HCT116 (cell line): Measurements from ENCODE around the gene XNDC1N. TPM values are rescaled to one million over a fixed set of nuclear protein-coding genes. Genes with fewer than 3 reads are reported as not detected.

Experiments
- ATAC-seq: fragments of 200-7000 bp; cut with Tn5 transposase; 2 replicates; pipeline ENCODE4 v1.9.1; 2020; ENCODE audit warnings: mild to moderate bottlenecking, moderate library complexity
- BruUV-seq: library from RNA; stranded (reverse); fragments of 400-500 nt; replicated peaks from 2 replicates; lab custom pipeline; 2021; lab: Mats Ljungman, UMichigan
- CTCF ChIA-PET: fragments of 300-600 bp; sonication (Branson Sonifier 250); formaldehyde crosslinking; loops from one replicate; lab custom pipeline; 2021; ENCODE audit warnings: antibody characterized with exemption; lab: Charles Lee
- POLR2A ChIA-PET: fragments of 300-600, 350-600 bp; sonication (Branson Sonifier 250); formaldehyde crosslinking; loops from one replicate; lab custom pipeline; 2021; ENCODE audit warnings: antibody characterized with exemption; lab: Charles Lee
- RAD21 ChIA-PET, 2 experiments: fragments of 300-600 bp; sonication (Branson Sonifier 250); formaldehyde crosslinking; loops; one replicate each; lab custom pipeline; 2023; ENCODE audit warnings: low total read pairs in 2 of 2; ENCODE audit not compliant: uncharacterized antibody in 2 of 2, unreplicated experiment in 2 of 2, low non-redundant PET in 1 of 2; lab: Charles Lee
- DNase-seq: peaks from one replicate; pipeline ENCODE4 v3.0.0-alpha.2; 2010; ENCODE audit warnings: low read depth, low spot score
- H2AFZ ChIP-seq: fragments of 200-600 bp; shearing (Covaris generic), sonication (generic); 2 replicates; pipeline ENCODE4 v1.6.1; 2017; ENCODE audit warnings: low read depth, mixed run types, mixed read lengths, antibody characterized with exemption, low read length; ENCODE audit not compliant: poor library complexity, severe bottlenecking
- H3K27ac ChIP-seq: 2 replicates; pipeline ENCODE4 v1.5.1; 2012; ENCODE audit warnings: low read depth, low read length
- H3K27me3 ChIP-seq: fragments of 200-600 bp; sonication (generic); 2 replicates; pipeline ENCODE4 v1.6.1; 2016; ENCODE audit warnings: mixed run types, low read length, mixed read lengths; ENCODE audit not compliant: insufficient read depth
- H3K36me3 ChIP-seq, 2 experiments: fragments of 200-500 bp in 1 of 2; fragments of 200-600 bp in 1 of 2; sonication (Bioruptor generic) in 1 of 2; sonication (generic) in 1 of 2; 2 replicates each; pipeline versions ENCODE4 v1.5.1 to v1.6.1; 2014 to 2016; ENCODE audit warnings: low read length in 2 of 2, inconsistent platforms in 1 of 2, mixed read lengths in 1 of 2, mixed run types in 1 of 2; ENCODE audit not compliant: insufficient read depth in 2 of 2, control insufficient read depth in 1 of 2
- H3K4me1 ChIP-seq, 2 experiments: fragments of 200-600 bp in 1 of 2; sonication (generic) in 1 of 2; 2 replicates each; pipeline versions ENCODE4 v1.5.1 to v1.6.1; 2012 to 2017; ENCODE audit warnings: low read length in 2 of 2, inconsistent platforms in 1 of 2, mild to moderate bottlenecking in 1 of 2, mixed read lengths in 1 of 2, mixed run types in 1 of 2, moderate library complexity in 1 of 2; ENCODE audit not compliant: insufficient read depth in 2 of 2, control insufficient read depth in 1 of 2
- H3K4me2 ChIP-seq: fragments of 200-600 bp; sonication (generic); 2 replicates; pipeline ENCODE4 v1.6.1; 2017; ENCODE audit warnings: mixed run types, low read length, mixed read lengths
- H3K4me3 ChIP-seq, 2 experiments: fragments of 200-600 bp in 1 of 2; sonication (generic) in 1 of 2; replicated peaks in 1 of 2; 2 replicates each; pipeline ENCODE4 v1.5.1; 2011 to 2016; ENCODE audit warnings: low read length in 2 of 2, control low read depth in 1 of 2, low read depth in 1 of 2, mild to moderate bottlenecking in 1 of 2, mixed read lengths in 1 of 2, mixed run types in 1 of 2
- H3K79me2 ChIP-seq: fragments of 200-600 bp; sonication (generic); 2 replicates; pipeline ENCODE4 v1.6.1; 2017; ENCODE audit warnings: mild to moderate bottlenecking, mixed run types, low read length, moderate library complexity, mixed read lengths; ENCODE audit not compliant: insufficient read depth
- H3K9ac ChIP-seq: fragments of 200-600 bp; sonication (generic); 2 replicates; pipeline ENCODE4 v1.6.1; 2016; ENCODE audit warnings: low read length, mixed read lengths
- H3K9me2 ChIP-seq: fragments of 200-600 bp; sonication (generic), shearing (Covaris generic); 2 replicates; pipeline ENCODE4 v1.6.1; 2017; ENCODE audit warnings: mixed run types, mild to moderate bottlenecking, moderate library complexity; ENCODE audit not compliant: insufficient read depth
- H3K9me3 ChIP-seq, 2 experiments: fragments of 200-500 bp in 1 of 2; fragments of 200-600 bp in 1 of 2; sonication (Bioruptor generic) in 1 of 2; sonication (generic) in 1 of 2; 2 replicates each; pipeline ENCODE4 v1.6.1; 2014 to 2017; ENCODE audit warnings: low read length in 2 of 2, mixed read lengths in 2 of 2, inconsistent platforms in 1 of 2, low read depth in 1 of 2, mild to moderate bottlenecking in 1 of 2, mixed run types in 1 of 2, moderate library complexity in 1 of 2; ENCODE audit not compliant: control insufficient read depth in 1 of 2, insufficient read depth in 1 of 2
- H4K20me1 ChIP-seq: fragments of 200-600 bp; sonication (generic), shearing (Covaris generic); 2 replicates; pipeline ENCODE4 v1.6.1; 2017; ENCODE audit warnings: mixed run types, mild to moderate bottlenecking, moderate library complexity; ENCODE audit not compliant: insufficient read depth
- ATF3 ChIP-seq: IDR thresholded peaks from 2 replicates; pipeline ENCODE4 v1.6.1; 2012
- CBX3 ChIP-seq: IDR thresholded peaks from 2 replicates; pipeline ENCODE4 v1.6.1; 2012; ENCODE audit warnings: low read depth
- CEBPB ChIP-seq: IDR thresholded peaks from 2 replicates; pipeline ENCODE4 v1.6.1; 2012; ENCODE audit warnings: low read depth
- EGR1 ChIP-seq: IDR thresholded peaks from 2 replicates; pipeline ENCODE4 v1.6.1; 2012; ENCODE audit warnings: low read depth
- ELF1 ChIP-seq: IDR thresholded peaks from 2 replicates; pipeline ENCODE4 v1.6.1; 2012; ENCODE audit warnings: low read depth, borderline replicate concordance
- EZH2phosphoT487 ChIP-seq: fragments of 200-600 bp; IDR thresholded peaks from 2 replicates; pipeline ENCODE4 v1.6.1; 2018; ENCODE audit warnings: antibody characterized with exemption, borderline replicate concordance
- JUND ChIP-seq: IDR thresholded peaks from 2 replicates; pipeline ENCODE4 v1.6.1; 2012
- POLR2A ChIP-seq: IDR thresholded peaks from 2 replicates; pipeline ENCODE4 v1.7.0; 2011; ENCODE audit warnings: borderline replicate concordance; ENCODE audit not compliant: insufficient read depth, insufficient read length; ENCODE audit errors: extremely low read depth
- RAD21 ChIP-seq: IDR thresholded peaks from 2 replicates; pipeline ENCODE4 v1.6.1; 2012; ENCODE audit warnings: low read depth, mild to moderate bottlenecking
- REST ChIP-seq: IDR thresholded peaks from 2 replicates; pipeline ENCODE4 v1.6.1; 2012; ENCODE audit warnings: low read depth
- SP1 ChIP-seq: IDR thresholded peaks from 2 replicates; pipeline ENCODE4 v1.6.1; 2012; ENCODE audit warnings: low read depth
- SRF ChIP-seq: IDR thresholded peaks from 2 replicates; pipeline ENCODE4 v1.6.1; 2012; ENCODE audit warnings: low read depth
- TCF7L2 ChIP-seq: IDR thresholded peaks from 2 replicates; pipeline ENCODE4 v1.7.0; 2011; ENCODE audit warnings: borderline replicate concordance, inconsistent platforms; ENCODE audit not compliant: insufficient read depth, insufficient read length; ENCODE audit errors: extremely low read depth
- YY1 ChIP-seq: IDR thresholded peaks from 2 replicates; pipeline ENCODE4 v1.6.1; 2011; ENCODE audit warnings: low read length, low read depth, moderate library complexity, mild to moderate bottlenecking; ENCODE audit not compliant: insufficient replicate concordance; ENCODE audit errors: extremely low read depth
- ZBTB33 ChIP-seq: IDR thresholded peaks from 2 replicates; pipeline ENCODE4 v1.6.1; 2011; ENCODE audit warnings: mild to moderate bottlenecking, low read length, moderate library complexity; ENCODE audit not compliant: insufficient replicate concordance; ENCODE audit errors: extremely low read depth
- ZNF274 ChIP-seq: fragments of 200-500 bp; sonication (Bioruptor generic); IDR thresholded peaks from 2 replicates; pipeline ENCODE4 v1.6.1; 2014; ENCODE audit warnings: mild to moderate bottlenecking, low read depth, low read length, inconsistent platforms
- intact Hi-C: fragments of 100-400 bp; cut with micrococcal nuclease; formaldehyde crosslinking; loops from 2 replicates; pipeline ENCODE4 v1.10.0; 2022
- total RNA-seq: library from RNA; stranded (reverse); gene quantifications from one replicate; pipeline ENCODE4 v1.2.1, GENCODE V29; 2021; ENCODE audit not compliant: unreplicated experiment
- TF ChIP-seq, protein P1 (sequence below), 3 experiments: fragments of 200-600 bp in 1 of 3; sonication (generic) in 1 of 3; IDR thresholded peaks in 2 of 3; conservative IDR thresholded peaks in 1 of 3; 2 replicates each; pipeline ENCODE4 v1.5.1; 2012 to 2017; ENCODE audit warnings: low read depth in 2 of 3, low read length in 2 of 3, antibody characterized with exemption in 1 of 3, borderline replicate concordance in 1 of 3, control low read depth in 1 of 3, mild to moderate bottlenecking in 1 of 3, mixed read lengths in 1 of 3, mixed run types in 1 of 3, moderate library complexity in 1 of 3; ENCODE audit not compliant: insufficient read depth in 1 of 3
- TF ChIP-seq, protein P2 (sequence below): IDR thresholded peaks from 2 replicates; pipeline ENCODE4 v1.6.1; 2012

Gene XNDC1N
- total RNA-seq, 1 experiment from 2014 or later, result 7.5 TPM

- DNase-seq, result no peak
- H3K79me2 ChIP-seq, result peaks cover 80% of the 10 kb centered on the region
- H3K27me3 ChIP-seq, result no peaks in the 10 kb centered on the region
- BruUV-seq, result no TSS peak
- peaks cover 4 to 18% of the 10 kb centered on the region in 2 experiments for H3K4me1 ChIP-seq
- RAD21 ChIA-PET, result no interaction called here
- no peaks in the 10 kb centered on the region for H4K20me1 ChIP-seq
- no peaks in the 10 kb centered on the region for H3K36me3 ChIP-seq
- TF ChIP-seq ZNF274, result no peak
- no peak for TF ChIP-seq CBX3
- TF ChIP-seq ZBTB33, result no peak
- TF ChIP-seq JUND, result no peak
- TF ChIP-seq YY1, result no peak
- TF ChIP-seq ATF3, result no peak
- no peak for TF ChIP-seq TCF7L2
- TF ChIP-seq EGR1, result no peak
- TF ChIP-seq SP1, result no peak
- no peak for TF ChIP-seq SRF
- no peak for TF ChIP-seq EZH2phosphoT487
- no peak for TF ChIP-seq REST
- TF ChIP-seq ELF1, result no peak
- TF ChIP-seq, protein P1, sequence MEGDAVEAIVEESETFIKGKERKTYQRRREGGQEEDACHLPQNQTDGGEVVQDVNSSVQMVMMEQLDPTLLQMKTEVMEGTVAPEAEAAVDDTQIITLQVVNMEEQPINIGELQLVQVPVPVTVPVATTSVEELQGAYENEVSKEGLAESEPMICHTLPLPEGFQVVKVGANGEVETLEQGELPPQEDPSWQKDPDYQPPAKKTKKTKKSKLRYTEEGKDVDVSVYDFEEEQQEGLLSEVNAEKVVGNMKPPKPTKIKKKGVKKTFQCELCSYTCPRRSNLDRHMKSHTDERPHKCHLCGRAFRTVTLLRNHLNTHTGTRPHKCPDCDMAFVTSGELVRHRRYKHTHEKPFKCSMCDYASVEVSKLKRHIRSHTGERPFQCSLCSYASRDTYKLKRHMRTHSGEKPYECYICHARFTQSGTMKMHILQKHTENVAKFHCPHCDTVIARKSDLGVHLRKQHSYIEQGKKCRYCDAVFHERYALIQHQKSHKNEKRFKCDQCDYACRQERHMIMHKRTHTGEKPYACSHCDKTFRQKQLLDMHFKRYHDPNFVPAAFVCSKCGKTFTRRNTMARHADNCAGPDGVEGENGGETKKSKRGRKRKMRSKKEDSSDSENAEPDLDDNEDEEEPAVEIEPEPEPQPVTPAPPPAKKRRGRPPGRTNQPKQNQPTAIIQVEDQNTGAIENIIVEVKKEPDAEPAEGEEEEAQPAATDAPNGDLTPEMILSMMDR (IDR thresholded peaks at IDR 0.05 in 2 of 3, conservative IDR thresholded peaks at IDR 0.05 in 1 of 3; ENCODE audit: borderline replicate concordance in 1 of 3, insufficient read depth in 1 of 3, low read depth in 2 of 3, low read length in 2 of 3), result no peak
- no peak for TF ChIP-seq POLR2A
- TF ChIP-seq, protein P2, sequence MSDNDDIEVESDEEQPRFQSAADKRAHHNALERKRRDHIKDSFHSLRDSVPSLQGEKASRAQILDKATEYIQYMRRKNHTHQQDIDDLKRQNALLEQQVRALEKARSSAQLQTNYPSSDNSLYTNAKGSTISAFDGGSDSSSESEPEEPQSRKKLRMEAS, result no peak
- TF ChIP-seq CEBPB, result no peak
- no peak for TF ChIP-seq RAD21
- TF ChIP-seq, all 23 proteins: peak for 0
- H3K27ac ChIP-seq, result no peak overlapping the region
- no peak for ATAC-seq
- no peaks in the 10 kb centered on the region for H3K9me3 ChIP-seq
- CTCF ChIA-PET, result no interaction called here
- H3K4me2 ChIP-seq, result peak overlapping the region; percentile 92
- no peak overlapping the region for H3K9ac ChIP-seq
- intact Hi-C loops, result no loop called here
- no peak overlapping the region for H2AFZ ChIP-seq
- no peaks in the 10 kb centered on the region for H3K9me2 ChIP-seq
- H3K4me3 ChIP-seq, result peak overlapping the region in 1 of 2 experiments; percentile 89; a peak in 2 of 4 replicates
- POLR2A ChIA-PET, result no interaction called here
These were observed 2.3 kb upstream of the XNDC1N start for GRCh38 chr11:71930556-71931244.
